Transverse colon (tissue), 4 donors: Measurements from ENCODE around the gene SPRR1A. TPM values are rescaled to one million over a fixed set of nuclear protein-coding genes. Genes with fewer than 3 reads are reported as not detected.
"Not testable (repeated sequence)": the region's sequence is repeated elsewhere in the genome, so short reads cannot be mapped to it uniquely, and the experiment has no call there.

ENCODE experiments used
- DNase-seq: peaks from one replicate; pipeline ENCODE4 v3.0.0-alpha.2; 2019
- H3K27ac ChIP-seq, 4 donors: fragments of 200-600 bp; sonication (generic); 2 replicates each; pipeline ENCODE4 v1.5.1; 2016 to 2018; ENCODE audit warnings: inconsistent platforms in 4 of 4
- H3K27me3 ChIP-seq: fragments of 200-600 bp; sonication (generic); 2 replicates; pipeline ENCODE4 v1.5.1; 2017; ENCODE audit warnings: inconsistent platforms
- H3K36me3 ChIP-seq, 4 donors: fragments of 200-600 bp; sonication (generic); 2 replicates each; pipeline ENCODE4 v1.5.1; 2017 to 2019; ENCODE audit warnings: inconsistent platforms in 4 of 4
- H3K4me1 ChIP-seq, 4 donors: fragments of 200-600 bp; sonication (generic); 2 replicates each; pipeline ENCODE4 v1.5.1; 2017 to 2020; ENCODE audit warnings: inconsistent platforms in 4 of 4
- H3K4me3 ChIP-seq, 4 donors: fragments of 200-600 bp; sonication (generic); 1 replicate in 1 of 4; 2 replicates in 3 of 4; pipeline versions ENCODE4 v1.5.1 to v1.6.1; 2017 to 2019; ENCODE audit warnings: inconsistent platforms in 4 of 4
- H3K9me3 ChIP-seq, 2 donors: fragments of 200-600 bp; sonication (generic); 2 replicates each; pipeline ENCODE4 v1.5.1; 2017 to 2019; ENCODE audit warnings: inconsistent platforms in 2 of 2
- EP300 ChIP-seq: sonication (generic); formaldehyde crosslinking; IDR thresholded peaks from one replicate; pipeline ENCODE4 v1.6.1; 2017; ENCODE audit warnings: antibody characterized with exemption, low read depth
- POLR2A ChIP-seq: fragments of 450-650 bp; IDR thresholded peaks from one replicate; pipeline ENCODE4 v1.6.1; 2016; ENCODE audit warnings: antibody characterized with exemption, mild to moderate bottlenecking, moderate library complexity
- POLR2AphosphoS5 ChIP-seq, 3 donors: sonication (generic); formaldehyde crosslinking; IDR thresholded peaks; one replicate each; pipeline ENCODE4 v1.6.1; 2016; ENCODE audit warnings: antibody characterized with exemption in 3 of 3
- WGBS, 2 donors: methylation state at CpG; one replicate each; pipeline ENCODE4 v1.1.5; 2018; ENCODE audit warnings: low coverage in 1 of 2; 5-methylcytosine and 5-hydroxymethylcytosine counted together
- in situ Hi-C, 4 donors: fragments of 200-750 bp; cut with MboI; loops; one replicate each; pipeline versions ENCODE4 v1.15.0 to v1.15.1; 2017; ENCODE audit warnings: low sequenced_read_pairs in 3 of 4, low pct_ligation_motif_present in 1 of 4, low pct_unique_long_range_greater_than_20kb in 1 of 4
- intact Hi-C: fragments of 100-400 bp; cut with DNase I; formaldehyde crosslinking; loops from one replicate; pipeline ENCODE4 v1.15.1; 2023; ENCODE audit warnings: low total_unique reads
- total RNA-seq, 4 donors: library from RNA; depleted of rRNA; stranded (reverse); fragments of >200 nt; gene quantifications; one replicate each; pipeline ENCODE4 v1.1.0, GENCODE V29; 2016
- TF ChIP-seq, protein P1 (sequence below), 5 experiments: fragments of 200-600 bp in 3 of 5; fragments of 450-650 bp in 2 of 5; sonication (generic) in 3 of 5; IDR thresholded peaks; 1 replicate in 2 of 5; 2 replicates in 3 of 5; pipeline ENCODE4 v1.5.1; 2016 to 2017; ENCODE audit warnings: antibody characterized with exemption in 5 of 5, inconsistent platforms in 3 of 5, mild to moderate bottlenecking in 2 of 5, moderate library complexity in 1 of 5

Gene SPRR1A
- total RNA-seq, 4 donors from 2014 or later: not detected

DNA sequence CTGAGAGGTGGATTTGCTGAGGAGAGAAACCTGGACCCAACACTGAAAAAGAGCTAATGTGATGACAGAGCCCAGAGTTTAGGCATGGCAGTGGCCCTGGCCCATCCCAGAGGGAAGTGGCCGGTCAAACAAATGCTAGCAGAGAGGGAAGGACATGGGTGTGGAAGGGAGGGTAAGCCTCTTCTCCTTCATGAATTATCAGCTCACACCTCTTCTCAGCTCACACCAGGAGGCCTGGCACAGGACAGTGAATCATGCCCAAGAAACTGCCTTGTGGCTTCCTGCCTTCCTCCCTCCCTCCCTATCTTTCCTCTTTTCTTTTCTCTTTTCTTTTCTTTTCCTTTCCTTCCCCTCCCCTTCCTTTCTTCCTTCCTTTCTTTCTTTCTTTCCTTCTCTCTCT, 16.4 kb downstream of the SPRR1A start:
- 81% methylated on average over 1 of the region's 1 CpG; no CpG with 5 or more reads in 1 of the 2 donors for WGBS, 2 donors
- in situ Hi-C loops (no loop called here), intact Hi-C loops (no loop called here)

DNA sequence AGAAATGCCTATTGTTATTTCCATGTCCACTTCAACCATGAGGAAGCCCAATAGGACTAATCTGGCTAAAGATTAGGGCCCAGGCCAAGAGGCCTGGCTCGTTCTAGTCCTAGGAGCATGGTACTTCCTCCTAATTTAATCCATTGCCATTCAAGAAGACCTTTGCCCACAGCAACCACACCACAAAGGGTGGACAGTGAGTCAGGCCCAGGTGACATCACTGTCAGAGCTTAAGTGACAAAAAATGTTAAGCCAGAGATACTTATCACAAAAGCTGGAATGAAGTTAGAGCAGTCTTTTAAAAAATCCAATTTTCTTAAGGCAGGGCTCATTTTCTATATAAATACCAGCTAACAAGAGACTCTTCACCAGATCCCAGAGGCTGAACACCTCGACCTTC, 17.5 kb downstream of the SPRR1A start, which contains the start of gene SPRR3:
Gene SPRR3, plus strand, starts transcription at position 368 of the 400 bp plus-strand sequence. CDS start 1,272 bp downstream, outside the sequence.
- H3K4me1 ChIP-seq: no peaks in the 10 kb centered on the region
- 45 to 60% methylated on average over 1 to 2 of the region's 2 CpGs for WGBS, 2 donors
- no peak for DNase-seq
- no peak within 1 kb of the TSS for H3K27ac ChIP-seq
- no peaks in the 10 kb centered on the region for H3K9me3 ChIP-seq
- intact Hi-C loops (no loop called here), in situ Hi-C loops (no loop called here)
- H3K36me3 ChIP-seq: no peaks in the 10 kb centered on the region
- H3K4me3 ChIP-seq: no peak within 1 kb of the TSS
- H3K27me3 ChIP-seq: no peaks in the 10 kb centered on the region
- no peak for TF ChIP-seq POLR2A
- no peak for TF ChIP-seq EP300
- TF ChIP-seq, protein P1, sequence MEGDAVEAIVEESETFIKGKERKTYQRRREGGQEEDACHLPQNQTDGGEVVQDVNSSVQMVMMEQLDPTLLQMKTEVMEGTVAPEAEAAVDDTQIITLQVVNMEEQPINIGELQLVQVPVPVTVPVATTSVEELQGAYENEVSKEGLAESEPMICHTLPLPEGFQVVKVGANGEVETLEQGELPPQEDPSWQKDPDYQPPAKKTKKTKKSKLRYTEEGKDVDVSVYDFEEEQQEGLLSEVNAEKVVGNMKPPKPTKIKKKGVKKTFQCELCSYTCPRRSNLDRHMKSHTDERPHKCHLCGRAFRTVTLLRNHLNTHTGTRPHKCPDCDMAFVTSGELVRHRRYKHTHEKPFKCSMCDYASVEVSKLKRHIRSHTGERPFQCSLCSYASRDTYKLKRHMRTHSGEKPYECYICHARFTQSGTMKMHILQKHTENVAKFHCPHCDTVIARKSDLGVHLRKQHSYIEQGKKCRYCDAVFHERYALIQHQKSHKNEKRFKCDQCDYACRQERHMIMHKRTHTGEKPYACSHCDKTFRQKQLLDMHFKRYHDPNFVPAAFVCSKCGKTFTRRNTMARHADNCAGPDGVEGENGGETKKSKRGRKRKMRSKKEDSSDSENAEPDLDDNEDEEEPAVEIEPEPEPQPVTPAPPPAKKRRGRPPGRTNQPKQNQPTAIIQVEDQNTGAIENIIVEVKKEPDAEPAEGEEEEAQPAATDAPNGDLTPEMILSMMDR (IDR thresholded peaks at IDR 0.05): no peak
- TF ChIP-seq POLR2AphosphoS5 (IDR thresholded peaks at IDR 0.05): no peak

More for the DNA sequence above, 16.4 kb downstream of the SPRR1A start:
- no peak overlapping the region for H3K27ac ChIP-seq
- TF ChIP-seq POLR2A: no peak
- no peak for TF ChIP-seq EP300
- TF ChIP-seq, protein P1 (IDR thresholded peaks at IDR 0.05): no peak
- TF ChIP-seq POLR2AphosphoS5 (IDR thresholded peaks at IDR 0.05): no peak
- no peaks in the 10 kb centered on the region for H3K9me3 ChIP-seq
- no peaks in the 10 kb centered on the region for H3K36me3 ChIP-seq
- no peaks in the 10 kb centered on the region for H3K4me1 ChIP-seq
- H3K4me3 ChIP-seq: no peak overlapping the region
- no peak for DNase-seq
- H3K27me3 ChIP-seq: no peaks in the 10 kb centered on the region

DNA sequence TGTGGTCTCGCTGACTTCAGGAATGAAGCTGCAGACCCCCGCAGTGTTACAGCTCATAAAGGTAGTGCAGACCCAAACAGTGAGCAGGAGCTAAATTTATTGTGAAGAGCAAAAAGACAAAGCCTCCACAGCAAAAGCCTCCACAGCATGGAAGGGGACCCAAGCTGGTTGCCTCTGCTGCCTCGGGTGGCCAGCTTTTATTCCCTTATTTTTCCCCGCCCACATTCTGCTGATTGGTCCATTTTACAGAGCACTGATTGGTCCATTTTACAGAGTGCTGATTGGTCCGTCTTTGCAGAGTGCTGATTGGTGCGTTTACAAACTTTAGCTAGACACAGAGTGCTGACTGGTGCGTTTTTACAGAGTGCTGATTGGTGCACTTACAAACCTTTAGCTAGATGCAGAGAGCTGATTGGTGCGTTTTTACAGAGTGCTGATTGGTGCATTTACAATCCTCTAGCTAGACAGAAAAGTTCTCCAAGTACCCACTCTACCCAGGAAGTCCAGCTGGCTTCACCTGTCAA, 27.4 kb downstream of the SPRR1A start:
- H3K27me3 ChIP-seq, DNase-seq, H3K4me1 ChIP-seq, in situ Hi-C loops, H3K9me3 ChIP-seq, intact Hi-C loops, H3K27ac ChIP-seq, H3K36me3 ChIP-seq, H3K4me3 ChIP-seq: not testable (repeated sequence)
- WGBS, 2 donors: 82% methylated on average over 8 of the region's 8 CpGs; no CpG with 5 or more reads in 1 of the 2 donors

DNA sequence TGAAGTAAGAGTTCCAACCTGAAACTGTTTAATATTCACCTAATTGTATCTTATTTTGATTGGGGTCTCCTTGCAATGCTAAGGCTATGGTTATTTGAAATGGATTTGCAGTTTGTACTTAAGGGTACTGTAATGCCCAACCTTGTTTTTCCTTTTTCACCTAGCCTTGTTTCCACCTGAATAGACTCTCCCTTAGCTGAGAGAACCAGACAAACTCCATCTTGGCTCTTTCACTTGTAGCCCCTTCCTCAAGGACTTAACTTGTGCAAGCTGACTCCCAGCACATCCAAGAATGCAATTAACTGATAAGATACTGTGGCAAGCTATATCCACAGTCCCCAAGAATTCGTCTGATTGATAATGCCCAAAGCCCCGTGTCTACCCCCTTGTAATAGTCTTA, 37.9 kb downstream of the SPRR1A start:
- intact Hi-C loops, H3K4me1 ChIP-seq, H3K4me3 ChIP-seq, H3K27ac ChIP-seq, in situ Hi-C loops, H3K36me3 ChIP-seq, H3K9me3 ChIP-seq, DNase-seq, H3K27me3 ChIP-seq: not testable (repeated sequence)
- 17 to 45% methylated on average over 2 of the region's 2 CpGs for WGBS, 2 donors

DNA sequence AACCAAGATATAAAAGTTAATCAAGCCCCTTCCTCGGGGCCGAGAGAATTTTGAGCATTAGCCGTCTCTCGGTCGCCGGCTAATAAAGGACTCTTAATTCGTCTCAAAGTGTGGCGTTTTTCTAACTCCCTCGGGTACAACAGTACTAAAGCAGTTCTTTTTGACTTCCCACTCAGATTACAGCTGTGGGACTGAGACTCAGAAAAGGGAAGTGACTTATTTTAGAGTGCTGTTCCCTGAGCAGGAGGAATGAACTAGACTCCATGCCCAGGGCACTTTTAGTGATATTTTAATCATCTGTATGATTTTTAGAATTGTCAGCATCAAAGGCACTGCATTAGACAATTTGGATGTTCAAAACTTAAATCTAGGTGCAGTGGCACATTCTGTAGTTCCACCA, 38.5 kb downstream of the SPRR1A start:
- 62 to 68% methylated on average over 6 to 9 of the region's 9 CpGs for WGBS, 2 donors
- H3K27me3 ChIP-seq, H3K9me3 ChIP-seq, intact Hi-C loops, in situ Hi-C loops, H3K4me1 ChIP-seq, H3K36me3 ChIP-seq, DNase-seq, H3K27ac ChIP-seq, H3K4me3 ChIP-seq: not testable (repeated sequence)

DNA sequence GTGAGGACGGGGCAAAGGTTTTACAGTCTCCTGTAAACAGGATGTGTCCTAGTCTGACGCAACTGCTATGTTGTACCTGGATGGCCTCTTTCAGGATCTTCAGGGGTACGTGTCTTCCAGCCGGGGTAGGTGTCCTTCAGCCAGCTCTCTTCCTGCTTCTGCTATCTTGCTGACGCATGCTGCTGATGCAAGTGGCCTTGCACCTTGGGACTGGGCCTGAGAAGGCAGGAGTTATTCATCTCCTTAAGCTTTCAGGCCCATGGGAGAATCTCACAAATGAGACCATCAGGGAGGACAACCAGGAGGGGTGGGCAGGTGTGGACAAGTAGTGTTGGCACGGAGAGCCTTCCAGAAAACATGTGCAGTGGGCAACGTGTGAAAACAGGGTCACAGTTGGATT, 39.2 kb downstream of the SPRR1A start:
- intact Hi-C loops: no loop called here
- Histone ChIP-seq H3K27me3 (no peaks in the 10 kb centered on the region), H3K36me3 (no peaks in the 10 kb centered on the region), H3K4me1 (no peaks in the 10 kb centered on the region), H3K4me3 (no peak overlapping the region), H3K9me3 (no peaks in the 10 kb centered on the region), H3K27ac (no peak overlapping the region)
- WGBS, 2 donors: 90 to 92% methylated on average over 2 to 7 of the region's 7 CpGs
- TF ChIP-seq, protein P1 (IDR thresholded peaks at IDR 0.05): no peak
- TF ChIP-seq POLR2AphosphoS5 (IDR thresholded peaks at IDR 0.05) (no peak), POLR2A (no peak), EP300 (no peak)
- no peak for DNase-seq
- in situ Hi-C loops: no loop called here
